GM12801 (cell line): ENCODE results near the gene RNF126.

Experiments used
- TF ChIP-seq, protein P1 (sequence below): IDR thresholded peaks from one replicate; pipeline ENCODE4 v1.5.1; 2011; ENCODE audit warnings: control low read depth; ENCODE audit not compliant: insufficient read length; ENCODE audit errors: extremely low read depth

Gene RNF126

DNA sequence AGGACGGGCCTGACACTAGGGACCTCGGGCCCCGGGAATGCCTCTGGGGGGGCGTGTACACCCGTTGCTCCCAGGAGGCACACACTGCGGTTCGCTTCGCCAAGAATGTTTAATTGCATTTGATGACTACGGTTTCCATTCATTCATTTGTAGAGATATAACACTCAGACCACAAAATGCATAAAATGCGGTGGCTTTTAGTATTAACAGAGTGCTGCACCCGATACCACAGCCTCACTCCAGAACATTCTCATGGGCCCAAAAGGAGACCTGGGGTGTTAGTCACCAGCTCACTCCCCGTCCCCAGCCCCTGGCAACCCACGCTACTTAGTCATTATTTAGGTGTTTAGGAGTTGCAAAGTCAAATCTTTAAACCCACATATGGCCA lies 51.5 kb downstream of the RNF126 start:
- TF ChIP-seq, protein P1, sequence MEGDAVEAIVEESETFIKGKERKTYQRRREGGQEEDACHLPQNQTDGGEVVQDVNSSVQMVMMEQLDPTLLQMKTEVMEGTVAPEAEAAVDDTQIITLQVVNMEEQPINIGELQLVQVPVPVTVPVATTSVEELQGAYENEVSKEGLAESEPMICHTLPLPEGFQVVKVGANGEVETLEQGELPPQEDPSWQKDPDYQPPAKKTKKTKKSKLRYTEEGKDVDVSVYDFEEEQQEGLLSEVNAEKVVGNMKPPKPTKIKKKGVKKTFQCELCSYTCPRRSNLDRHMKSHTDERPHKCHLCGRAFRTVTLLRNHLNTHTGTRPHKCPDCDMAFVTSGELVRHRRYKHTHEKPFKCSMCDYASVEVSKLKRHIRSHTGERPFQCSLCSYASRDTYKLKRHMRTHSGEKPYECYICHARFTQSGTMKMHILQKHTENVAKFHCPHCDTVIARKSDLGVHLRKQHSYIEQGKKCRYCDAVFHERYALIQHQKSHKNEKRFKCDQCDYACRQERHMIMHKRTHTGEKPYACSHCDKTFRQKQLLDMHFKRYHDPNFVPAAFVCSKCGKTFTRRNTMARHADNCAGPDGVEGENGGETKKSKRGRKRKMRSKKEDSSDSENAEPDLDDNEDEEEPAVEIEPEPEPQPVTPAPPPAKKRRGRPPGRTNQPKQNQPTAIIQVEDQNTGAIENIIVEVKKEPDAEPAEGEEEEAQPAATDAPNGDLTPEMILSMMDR = no peak

DNA sequence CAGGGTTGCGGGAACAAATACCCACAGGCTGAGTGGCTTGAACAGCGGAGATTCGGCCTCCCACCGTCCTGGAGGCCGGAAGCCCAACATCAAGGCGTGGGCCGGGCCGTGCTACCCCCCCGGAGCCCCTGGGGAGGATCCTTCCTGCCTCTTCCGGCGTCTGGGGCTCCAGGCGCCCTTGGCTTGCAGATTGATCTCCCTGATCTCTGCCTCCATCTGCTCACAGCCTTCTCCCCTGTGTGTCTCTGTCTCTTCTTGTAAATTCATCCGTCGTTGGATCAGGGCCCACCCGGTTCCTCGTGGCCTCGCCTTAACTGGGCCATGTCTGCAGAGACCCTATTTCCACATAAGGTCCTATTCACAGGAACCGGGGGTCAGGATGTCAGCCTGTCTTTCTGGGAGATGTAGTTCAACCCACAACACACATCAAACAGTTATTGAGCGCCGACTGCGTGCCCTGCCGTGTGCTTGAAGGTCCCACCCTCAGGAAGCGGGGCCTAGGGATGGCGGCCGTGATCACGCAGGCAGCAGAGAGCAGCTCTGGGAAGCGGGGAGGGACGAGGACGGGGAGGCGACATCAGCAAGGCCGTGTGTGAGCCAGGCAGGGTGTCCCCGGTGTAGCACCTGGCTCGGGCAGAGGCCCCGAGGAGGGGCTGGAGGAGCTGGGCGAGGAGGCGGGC lies 52.1 kb downstream of the RNF126 start:
- TF ChIP-seq, protein P1 = no peak

DNA sequence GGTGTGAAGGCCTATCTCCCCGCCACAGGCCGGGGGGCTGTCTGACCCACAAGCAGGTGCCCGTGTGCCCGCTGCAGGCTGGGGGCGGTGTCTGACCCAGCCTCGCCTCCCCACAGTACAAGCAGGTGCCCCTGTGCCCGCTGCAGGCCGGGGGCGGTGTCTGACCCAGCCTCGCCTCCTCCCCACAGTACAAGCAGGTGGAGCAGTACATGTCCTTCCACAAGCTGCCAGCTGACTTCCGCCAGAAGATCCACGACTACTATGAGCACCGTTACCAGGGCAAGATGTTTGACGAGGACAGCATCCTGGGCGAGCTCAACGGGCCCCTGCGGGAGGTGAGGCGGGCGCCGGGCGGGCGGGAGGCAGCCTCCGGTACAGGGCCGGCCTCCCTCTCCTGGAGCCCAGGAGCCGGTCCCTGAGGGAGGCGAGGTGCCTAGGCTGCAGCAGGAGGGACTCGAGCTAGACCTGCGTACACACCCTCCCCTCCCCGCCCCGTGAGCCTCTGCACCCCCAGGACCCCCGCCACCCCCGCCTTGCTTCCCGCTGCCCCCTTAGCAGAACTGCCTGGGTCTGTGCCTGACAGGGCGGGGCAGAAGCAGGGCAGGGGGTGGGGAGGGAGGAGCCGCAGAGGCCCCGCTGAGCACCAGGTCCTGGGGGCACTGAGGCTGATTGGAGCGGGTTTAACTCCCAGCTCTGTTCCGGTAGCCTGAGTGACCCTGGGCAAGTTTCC lies 52.8 kb downstream of the RNF126 start:
- TF ChIP-seq, protein P1 = no peak

DNA sequence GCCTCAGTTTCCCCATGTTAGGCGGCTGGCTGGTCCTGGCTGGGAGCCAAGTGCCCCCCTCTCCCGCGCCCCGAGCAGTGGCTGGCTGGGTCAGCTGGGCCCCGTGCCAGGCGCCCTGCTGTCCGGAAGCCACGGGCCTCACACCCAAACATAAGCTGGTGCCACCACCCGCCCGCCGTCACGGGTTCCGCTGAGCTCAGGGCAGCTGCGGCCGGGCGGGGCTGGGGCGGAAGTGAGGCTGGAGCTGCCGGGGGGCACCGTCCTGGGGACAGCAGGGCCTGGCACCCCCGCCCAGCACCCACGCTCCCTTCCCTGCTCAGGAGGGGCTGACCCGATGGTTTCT lies 54.0 kb downstream of the RNF126 start:
- TF ChIP-seq, protein P1 = no peak

DNA sequence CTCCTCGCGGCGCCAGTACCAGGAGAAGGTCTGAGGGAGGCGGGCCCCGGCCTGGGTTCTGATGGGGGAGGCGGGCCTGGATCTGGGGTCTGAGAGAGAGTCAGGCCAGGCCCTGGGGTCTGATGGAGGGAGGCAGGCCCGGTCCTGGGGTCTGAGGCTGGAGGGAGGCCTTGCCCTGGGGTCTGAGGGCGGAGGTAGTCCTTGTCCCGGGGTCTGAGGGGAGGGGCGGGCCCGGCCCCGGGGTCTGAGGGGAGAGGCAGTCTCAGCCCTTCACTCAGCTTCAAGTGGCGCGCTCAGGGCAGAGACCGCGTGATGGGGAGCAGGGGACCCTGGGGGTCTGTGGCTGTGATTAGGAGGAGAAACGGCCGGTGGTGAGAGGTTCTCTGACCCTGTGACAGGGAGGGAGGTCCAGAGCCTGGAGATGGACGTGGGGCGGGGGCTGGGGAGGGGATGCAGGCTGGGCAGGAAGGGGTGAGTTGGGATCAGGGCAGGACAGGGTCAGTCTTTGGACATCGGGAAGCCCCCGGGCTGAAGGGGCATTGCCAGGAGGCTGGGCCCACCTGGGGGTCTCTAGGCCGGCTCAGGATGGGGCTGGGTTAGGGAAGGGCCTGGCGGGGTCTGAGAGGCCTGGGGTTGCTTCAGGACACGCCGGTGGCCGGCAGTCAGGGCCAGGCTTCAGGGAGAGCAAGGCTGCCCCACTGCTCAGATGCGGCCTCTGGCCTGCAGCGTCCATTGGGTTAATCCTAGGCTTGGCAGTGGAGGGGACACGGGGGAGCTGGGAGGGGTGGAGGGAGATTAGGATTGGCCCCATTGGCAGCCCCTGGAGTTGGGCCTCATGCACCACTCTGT lies 54.6 kb downstream of the RNF126 start:
- TF ChIP-seq, protein P1 = no peak

DNA sequence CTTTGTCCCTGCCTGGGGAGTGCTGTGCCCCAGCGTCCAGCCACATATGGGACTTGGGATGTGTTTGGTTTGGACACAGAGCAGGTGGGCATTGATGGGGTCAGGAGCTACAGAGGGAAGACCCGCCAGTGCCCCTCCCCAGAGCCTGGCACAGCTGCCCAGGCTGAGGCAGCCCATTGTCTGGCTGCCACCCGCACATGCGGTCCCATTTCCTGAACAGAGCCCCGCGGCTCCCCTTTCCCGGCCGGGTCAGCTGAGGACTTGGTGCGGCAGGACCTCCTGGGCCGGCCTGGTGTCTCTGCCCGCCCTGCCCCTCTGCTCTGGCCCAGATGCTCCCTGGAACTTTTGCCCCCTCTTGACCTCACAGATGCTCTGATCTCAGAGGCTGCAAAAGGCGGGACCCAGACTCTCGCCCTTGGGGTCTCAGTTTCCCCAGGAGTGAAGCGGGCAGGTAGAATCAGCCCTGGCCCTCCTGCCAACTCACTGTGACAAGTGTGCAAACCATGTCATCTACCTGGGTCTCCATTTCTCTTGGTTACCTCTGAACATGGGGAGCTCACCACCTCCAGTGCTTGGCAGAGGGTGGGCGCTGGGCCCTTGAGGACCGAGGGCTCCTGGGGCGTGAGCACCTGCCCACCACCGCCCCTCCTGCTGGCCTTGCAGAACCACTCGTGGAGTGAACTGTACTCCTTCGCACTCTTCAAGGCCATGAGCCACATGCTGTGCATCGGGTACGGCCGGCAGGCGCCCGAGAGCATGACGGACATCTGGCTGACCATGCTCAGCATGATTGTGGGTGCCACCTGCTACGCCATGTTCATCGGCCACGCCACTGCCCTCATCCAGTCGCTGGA lies 55.5 kb downstream of the RNF126 start:
- TF ChIP-seq, protein P1 = no peak
